Activated T-cell treated with anti-CD3 and anti-CD28 coated beads for 1 hour (primary cell): ENCODE data around the gene LRRC4B.

Source experiments
- DNase-seq: peaks from one replicate; pipeline ENCODE4 v3.0.0-alpha.2; 2020; ENCODE audit warnings: low read depth

Gene LRRC4B

DNA sequence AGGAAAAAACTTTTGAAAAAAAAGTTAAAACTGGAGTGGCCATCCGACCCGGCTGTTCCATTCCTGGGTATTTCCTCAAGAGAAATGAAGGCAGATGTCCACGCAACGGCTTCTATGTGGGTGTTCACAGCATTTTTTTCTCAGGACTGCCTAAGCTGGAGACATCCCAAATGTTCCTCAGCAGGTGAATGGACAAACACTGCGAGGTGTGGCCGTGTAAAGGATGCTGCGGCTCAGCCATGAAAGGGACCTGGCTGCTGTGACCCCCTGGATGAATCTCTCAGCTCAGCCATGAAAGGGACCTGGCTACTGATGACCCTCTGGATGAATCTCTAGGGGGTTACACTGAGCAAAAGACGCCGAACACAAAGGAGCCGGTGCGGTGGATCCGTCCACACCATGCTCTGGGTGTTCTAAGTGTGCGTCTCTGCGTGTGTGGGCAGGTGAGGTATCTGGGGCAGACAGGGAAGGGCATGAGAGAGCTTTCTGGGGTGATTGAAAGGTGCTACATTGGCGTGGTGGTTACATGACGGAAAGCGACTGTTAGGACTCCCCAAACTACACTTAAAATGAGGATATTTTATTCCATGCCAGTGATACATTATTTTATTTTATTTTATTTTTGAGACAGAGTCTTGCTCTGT is 47.3 kb downstream of the LRRC4B start:
- no peak for DNase-seq

DNA sequence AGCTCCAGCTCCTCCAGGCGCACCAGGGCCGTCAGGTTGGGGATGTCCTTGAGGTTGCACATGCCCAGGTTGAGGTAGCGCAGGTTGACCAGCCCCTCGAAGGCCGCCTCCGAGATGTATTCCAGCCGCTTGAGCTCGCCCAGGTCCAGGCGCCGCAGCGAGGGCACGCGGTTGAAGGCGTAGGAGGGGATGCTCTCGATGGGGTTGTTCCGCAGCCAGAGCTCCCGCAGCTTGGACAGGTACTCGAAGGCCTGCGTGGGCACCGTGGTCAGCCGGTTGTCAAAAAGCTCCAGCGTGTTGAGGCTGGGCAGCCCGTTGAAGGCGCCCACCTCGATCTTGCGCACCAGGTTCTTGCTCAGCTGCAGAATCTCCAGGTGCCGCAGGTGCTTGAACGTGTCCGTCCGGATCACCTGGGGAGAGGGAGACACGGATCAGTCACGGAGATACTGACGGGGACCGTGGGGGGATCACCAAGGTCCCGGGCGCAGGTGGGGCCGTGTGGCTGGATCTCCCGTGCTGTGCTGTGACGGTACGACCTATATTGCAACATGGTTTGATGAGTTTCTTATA is 49.1 kb downstream of the LRRC4B start:
- no peak for DNase-seq

DNA sequence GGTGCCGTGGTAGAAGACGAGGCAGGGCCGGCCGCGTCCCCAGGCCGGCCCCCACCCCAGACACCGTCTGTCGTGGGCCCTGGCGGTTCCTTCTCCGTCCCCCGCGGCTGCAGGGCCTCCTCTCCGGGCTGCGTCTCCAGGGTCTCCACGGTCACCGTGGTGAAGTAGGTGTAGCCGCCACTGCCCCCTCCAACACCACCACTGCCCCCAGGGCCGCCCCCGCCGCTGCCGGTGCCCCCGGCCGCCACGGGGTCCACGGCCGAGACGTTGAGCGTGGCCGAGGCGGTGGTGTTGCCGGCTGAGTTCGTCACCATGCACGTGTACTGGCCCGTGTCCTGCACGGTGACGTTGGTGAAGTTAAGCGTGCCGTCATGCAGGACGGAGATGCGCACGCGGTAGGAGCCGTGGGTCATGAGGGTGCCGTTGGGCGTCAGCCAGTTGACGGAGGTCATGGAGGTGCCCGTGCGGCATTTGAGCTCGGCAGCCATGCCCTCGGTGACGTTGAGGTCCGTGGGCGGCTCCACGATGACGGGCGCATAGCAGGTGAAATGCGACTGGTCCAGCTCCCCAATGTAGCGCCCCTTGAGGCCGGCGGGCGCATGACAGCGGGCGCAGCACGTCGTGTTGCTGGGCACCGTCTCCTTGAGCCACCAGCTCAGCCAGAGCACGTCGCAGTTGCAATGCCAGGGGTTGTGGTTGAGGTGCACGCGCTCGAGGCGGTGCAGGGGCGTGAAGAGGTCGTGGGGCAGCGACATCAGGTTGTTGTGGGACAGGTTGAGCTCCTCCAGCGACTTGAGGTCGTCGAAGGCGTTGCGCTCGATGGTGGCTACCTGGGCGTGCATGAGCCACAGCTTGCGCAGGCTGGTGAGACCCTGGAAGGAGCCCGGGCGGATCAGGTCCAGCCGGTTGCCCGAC is 49.9 kb downstream of the LRRC4B start:
- no peak for DNase-seq

DNA sequence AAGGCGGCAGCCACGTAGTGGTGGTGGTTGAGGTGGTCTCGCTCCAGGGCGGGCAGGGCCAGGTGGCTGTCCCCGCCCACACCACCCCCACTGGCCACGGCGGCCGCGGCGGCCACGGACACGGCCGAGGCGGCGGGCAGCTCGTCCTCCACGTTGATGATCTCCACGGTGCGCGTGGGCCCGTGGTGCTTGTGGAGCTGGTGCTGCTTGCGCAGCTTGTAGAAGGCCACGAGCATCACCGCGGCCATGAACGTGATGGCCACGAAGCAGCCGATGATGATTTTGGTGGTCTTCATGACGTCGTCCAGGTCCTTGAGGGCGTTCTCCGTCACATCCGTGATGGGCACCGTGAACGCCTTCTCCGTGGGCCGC is 50.5 kb downstream of the LRRC4B start:
- no peak for DNase-seq

DNA sequence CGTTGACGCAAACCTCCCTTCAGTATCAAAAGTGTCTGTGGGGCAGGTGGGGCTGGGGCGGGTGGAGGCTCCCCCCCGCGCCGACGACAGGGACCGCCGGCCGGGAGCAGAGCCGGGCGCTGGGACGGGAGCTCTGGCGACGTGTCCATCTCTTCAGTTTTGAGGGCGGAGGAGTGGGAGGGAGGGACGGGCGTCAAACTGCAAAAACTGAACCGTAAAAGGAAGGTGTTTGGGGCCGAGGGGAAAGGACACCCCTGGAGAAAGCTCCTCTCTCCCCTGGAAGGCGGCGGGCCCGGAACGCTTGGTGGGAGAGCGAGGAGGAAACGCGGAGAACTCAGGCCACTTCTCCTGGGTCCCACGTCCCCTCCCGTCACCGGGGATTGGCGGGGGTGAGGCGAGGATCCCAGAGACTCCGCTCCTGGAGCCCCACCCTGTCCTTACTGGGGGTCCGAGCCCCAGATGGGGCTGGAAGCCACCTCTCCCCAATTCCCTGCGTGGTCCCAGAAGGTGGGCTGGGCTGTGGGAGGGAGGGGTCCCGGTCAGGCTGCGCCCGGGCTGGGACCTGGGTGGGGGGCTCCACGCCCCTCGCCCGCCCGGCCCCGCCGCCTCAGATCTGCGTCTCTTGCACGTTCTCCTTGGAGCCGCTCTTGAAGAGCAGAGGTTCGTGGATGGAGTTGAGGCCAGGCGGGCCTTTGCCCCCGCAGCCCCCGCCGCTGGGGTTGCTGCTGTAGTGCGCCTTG is 51.1 kb downstream of the LRRC4B start:
- no peak for DNase-seq

DNA sequence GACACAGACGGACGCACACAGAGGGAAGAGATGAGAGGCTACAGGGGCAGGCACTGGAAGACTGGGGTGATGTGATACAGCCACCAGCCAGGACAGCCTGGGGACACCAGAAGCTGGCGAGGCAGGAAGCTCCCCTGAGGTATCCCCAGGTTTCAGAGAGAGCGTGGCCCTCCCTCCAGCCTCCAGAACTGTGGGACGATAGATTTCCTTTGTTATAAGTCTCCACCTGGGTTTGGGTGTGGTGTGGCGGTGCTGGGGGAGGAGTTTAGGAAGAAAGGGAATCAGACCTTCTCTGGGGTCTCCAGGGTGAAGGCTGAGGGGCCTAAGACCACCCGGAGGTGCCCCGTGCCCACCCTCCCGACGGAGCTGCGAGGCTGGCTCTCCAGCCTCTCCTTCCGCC is 51.8 kb downstream of the LRRC4B start:
- DNase-seq, result no peak

DNA sequence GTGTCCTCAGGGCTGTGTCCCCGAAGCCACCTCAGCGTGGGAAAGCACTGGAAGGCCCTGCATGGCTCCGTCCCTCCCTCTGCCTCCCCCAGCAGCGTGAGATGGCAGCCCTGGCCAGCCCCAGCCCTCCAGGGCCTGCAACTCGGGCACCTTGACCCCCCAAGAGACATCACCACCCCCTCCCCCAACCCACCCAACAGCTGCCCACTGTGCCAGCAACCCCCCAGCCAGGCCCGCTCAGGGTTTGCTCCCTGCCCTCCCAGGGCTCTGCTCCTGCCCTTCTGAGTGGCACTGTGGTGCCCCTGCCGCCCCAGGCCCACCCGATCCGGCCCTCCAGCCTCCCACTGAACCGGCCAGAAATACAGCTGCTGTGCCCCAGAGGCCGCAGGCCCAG is 53.1 kb downstream of the LRRC4B start:
- no peak for DNase-seq

DNA sequence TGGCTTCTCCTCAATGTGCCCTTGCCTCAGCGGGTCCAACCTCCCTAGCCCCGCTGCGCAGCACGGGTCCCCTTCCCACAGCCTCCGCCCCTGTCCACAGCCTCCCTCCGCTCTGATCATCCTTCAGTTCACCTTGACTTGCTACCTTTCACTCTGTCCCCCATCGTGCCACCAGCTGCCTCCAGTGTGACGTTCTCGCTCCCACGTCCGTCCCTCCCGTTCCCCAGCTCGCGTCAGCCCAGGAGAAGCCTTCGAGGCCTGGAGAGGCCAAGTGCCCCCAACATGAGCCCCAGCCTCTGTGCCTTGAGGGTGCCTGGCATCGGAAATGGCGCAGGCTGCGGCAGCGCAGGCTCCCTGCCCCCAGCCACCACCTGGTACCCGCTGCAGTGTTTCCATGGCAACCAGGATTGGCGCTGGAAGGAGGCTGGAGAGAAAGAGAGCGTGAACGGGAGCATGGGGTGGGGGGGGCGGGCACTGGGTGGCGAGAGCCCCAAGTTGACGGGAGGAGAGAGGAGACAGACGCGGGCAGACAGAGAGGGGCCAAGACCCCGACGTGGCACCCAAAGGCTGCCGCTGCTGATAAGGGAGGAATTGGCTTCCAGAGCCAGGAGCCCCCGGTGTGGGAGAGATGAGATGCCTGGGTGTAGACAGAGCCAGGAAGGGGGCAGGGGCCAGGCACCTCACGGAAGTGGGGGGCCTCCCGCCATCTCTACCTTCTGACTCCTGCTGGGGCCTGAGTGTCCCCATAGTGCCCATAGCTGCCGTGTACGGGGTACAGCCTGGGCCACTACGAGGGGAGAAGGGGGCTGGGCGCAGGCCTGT is 53.7 kb downstream of the LRRC4B start:
- DNase-seq, result no peak

DNA sequence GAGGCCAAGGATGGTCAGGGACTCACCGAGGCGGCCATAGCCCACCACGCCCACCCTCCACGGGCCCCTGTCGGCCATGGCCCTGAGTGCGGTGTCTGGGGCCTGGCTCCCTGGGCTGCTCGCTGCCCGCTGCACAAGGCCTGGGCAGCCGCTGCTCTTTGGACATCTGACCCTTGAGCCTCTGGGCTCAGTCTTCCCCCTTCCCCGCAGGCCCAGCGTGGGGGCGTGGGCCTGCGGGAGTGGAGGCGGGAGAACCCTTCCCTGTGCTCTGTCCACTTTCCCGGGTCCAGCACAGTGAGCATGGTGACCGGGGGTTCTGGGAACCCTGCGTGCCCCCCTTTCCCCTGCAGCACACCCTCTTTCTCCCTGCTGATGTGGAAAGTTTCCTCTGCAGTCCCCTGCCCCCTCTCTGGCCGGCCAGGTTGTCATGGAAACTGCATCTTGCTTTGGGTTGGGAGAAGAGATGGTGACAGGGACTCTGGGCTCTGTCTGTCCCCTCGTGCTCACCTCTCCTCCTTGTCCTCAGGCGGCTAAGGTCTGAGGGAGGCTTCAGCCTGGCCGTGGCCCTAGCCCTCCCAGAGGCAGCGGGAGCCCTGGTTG is 54.4 kb downstream of the LRRC4B start, which contains the start of gene ASPDH:
TSS of gene ASPDH (minus strand) at position 168 of the 600 bp plus-strand sequence. CDS start at position 78, 90 bp downstream.
- no peak for DNase-seq

DNA sequence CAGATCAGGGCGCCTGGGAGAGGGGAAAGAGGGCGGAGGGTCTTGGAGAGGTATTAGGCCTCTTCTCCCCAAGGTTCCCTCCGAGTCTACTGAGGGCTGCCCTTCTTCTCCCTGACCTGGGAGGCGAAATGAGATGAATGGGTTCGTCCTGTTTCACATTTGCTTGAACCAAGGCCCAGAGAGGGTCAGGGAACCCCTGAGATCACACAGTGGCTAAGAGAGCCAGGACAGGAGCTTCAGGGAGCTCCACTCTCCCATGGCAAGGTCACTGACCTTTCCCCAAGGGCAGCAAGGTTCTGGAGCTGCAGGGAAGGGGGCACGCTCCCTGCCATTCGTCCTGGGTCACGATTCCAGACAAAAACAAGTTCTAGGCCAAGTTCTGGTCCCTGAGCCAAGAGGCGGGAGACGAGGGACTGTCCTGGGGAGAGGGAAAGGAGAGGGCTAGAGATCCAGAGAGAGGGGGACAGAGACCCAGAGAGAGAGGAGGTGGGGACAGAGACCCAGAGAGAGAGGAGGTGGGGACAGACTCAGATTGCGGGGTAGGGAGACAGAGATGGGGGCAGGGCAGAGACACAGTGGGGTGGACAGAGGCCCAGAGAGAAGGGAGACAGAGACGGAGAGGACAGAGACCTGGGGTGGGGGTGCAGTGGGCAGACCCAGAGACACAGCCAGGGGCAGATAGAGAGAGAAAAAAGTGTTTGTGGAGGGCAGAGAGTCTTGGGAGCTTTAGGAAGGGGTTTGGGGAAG is 55.1 kb downstream of the LRRC4B start:
- no peak for DNase-seq

DNA sequence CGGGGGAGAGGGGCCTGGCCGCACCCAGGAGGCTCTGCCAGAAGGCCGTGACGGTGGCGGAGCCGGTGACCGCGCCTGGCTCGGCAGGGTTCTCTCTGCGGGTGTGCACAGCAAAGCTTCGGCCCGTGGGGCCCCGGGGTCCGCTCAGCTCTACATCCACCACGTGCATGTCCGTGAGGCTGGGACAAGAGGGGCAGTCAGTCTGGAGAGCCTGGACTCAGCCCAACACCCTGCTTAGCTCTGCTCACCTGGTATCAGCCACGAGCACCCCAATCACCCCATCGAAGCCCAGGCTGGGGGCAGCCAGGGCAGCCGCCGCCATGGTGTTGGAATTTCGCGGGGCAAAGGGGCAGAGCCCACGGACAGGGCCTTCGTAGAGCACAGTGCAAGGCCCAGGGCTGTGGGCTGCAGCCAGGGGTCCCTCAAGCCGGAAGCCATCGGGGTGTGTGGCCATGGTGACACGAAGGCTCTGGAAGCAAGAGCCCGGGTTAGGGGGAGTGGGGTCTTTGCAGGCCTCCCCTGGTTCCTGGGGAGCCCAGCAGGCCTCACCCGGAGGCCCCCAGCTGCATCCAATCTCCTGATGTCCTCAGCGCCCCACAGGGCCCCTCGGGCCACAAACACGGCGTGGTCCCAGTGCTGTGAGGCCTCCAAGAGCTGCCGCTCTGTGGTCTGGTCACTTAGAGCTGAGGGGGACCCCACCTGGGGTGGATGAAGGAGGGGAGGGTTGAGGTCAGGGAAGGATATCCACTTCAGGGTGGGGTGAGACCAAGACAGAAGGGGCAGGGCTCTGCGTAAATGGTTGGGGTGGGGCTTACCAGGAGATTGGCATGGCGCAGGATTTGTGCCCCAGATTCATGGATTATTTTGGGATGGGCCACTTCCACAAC is 55.9 kb downstream of the LRRC4B start:
- no peak for DNase-seq

DNA sequence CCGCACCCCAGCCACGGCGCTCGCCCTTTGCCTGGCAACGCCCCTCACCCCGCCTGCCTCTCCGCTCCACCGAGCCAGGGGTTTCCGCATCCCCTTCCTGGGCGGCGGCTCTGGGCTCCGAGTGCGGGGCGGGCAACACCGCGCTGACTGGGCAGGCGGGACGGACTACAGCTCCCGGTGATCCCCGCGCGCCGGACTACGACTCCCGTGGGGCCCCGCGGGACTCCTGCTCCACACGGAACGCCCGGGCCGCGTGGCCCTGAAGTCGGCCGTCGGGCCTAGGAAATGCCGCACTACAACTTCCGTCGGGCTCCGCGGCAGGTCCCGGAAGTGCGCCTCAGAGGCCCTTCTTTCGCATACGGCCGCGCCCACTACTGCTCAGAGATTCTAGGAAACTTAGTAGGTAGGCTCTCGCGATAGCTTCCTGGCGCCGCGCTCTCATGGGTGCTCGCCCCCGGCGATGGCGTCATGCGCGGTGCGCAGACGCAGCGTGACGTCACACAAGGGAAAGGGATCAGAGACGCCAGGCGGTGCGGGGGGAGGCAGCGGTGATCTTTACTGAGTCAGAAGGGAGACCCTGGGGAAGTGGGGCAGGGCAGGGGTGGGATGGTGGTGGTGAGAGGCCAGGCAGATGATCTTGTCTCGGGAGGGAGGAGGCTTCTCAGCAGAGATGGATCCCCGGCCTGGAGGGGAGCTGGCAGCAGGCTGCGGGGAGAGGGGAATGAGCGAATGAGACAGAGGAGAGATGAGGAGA is 57.0 kb downstream of the LRRC4B start, which contains the start of gene JOSD2:
TSS of gene JOSD2 (minus strand) at position 123 of the 754 bp plus-strand sequence. CDS start 760 bp downstream, outside the sequence.
- peak; percentile 91 for DNase-seq

DNA sequence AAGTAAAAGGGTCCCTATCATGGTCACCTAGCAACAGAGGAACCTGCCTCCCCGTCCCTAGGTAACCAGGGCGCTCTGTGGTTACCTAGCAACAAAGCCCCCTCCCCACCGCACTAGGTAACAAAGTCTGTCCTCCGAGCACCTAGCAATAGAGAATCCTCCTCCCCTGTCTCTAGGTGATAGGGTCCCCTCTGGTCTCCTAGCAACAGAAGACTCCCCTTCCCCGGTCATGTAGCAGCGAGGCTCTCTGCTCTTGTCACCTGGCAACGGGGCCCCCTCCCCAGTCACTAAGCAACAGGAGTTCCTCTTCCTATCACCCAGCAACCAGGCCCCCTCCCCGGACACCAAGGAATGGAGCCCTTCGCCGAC is 57.6 kb downstream of the LRRC4B start:
- no peak for DNase-seq

DNA sequence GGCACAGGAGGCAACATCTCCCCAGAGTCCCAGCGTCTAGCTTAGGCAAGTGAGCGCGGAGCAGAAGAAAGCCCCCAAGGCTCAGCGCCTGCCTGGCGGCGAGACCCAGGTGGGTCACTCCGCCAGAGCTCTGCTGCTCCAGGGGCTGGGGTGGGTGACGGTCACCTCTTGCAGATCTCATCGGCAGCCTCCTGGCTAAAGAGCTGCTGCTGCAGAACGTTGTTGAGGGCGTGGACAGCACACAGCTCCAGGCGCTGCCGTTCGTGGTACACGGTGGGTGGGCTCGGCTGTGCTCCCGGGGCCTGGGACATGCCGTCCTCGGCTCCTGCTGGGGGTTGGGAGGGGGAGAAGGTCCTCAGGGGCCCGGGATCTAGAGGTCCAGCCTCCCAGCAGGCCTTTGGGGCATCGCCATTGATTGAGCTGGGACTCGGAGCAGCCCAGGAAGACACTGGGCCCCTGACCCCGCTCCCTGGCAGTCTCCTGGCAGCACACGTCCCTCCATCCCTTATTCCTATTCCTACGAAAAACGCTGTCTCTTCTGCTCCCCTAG is 58.0 kb downstream of the LRRC4B start:
- DNase-seq, result no peak

DNA sequence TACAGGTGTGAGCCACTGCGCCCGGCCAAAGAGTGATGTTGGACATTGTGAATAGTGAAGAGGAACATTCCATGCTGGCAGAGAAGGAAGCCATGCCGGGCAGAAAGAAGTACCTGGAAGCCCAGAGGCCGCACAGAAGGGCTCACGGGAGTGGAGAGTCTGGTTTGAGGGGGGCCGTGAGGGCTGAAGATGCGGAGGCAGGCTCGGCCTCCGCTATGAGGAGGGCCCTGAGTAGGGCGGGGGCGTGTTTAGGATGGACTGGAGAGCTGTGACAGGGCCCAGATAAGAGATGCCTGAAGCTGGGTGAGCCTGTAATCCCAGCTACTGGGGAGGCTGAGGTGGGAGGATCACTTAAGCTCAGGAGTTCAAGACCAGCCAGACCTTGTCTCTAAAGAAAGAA is 58.9 kb downstream of the LRRC4B start:
- DNase-seq, result no peak

DNA sequence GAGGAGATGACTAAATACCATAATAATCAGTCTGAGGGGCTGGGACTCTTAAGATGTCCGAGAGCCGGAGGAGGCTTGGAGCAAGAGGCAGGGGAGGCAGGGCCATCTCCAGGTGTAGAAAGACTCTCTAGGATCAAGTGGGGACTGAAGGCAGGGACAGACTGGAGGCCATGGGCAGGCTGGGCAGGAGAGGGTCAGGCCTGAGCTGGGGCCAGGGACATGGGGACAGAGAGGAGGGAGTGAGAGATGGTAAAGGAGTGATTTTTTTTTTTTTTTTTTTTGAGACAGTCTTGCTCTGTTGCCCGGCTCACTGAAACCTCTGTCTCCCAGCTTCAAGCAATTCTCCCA is 59.4 kb downstream of the LRRC4B start:
- no peak for DNase-seq

DNA sequence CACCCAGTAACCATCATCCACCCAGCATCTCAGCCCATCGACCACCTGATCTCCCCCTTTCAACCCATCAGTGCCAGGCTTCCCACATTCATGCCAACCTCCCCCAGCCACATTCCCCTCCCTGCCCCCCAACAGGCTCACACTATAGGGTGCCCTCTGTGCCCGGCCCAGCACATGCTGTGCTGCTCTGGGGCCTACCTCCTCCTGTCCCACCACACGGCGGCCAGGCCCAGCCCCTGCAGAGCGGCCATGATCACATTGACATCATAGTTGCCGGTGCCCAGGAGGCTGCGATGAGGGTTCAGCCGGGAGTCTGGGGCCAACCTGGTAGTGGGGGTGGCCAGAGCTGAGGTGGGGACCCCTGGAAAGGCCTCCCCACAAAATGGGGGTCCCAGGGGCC is 60.9 kb downstream of the LRRC4B start:
- no peak for DNase-seq

DNA sequence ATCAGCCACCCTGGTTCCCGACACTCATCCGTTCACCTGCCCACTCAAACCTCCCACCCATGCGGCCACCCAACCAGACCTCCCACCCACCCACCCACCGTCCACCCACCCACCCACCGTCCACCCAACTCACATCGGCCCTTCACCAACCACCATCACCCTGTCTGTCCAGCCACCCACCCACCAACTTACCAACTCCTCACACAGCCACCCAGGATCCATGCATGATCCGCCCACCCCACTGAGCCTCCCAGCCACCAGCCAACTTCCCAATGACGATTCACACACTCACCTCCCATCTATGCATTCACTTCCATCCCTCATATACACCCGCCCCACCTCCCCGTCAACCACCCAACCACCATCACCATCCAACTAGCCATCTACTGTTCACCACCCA is 61.5 kb downstream of the LRRC4B start:
- DNase-seq, result no peak
